HG03432 (cell line): ENCODE results near the gene CALD1.

ENCODE experiments used
- ATAC-seq: cut with Tn5 transposase; IDR thresholded peaks from one replicate; pipeline ENCODE4 v1.9.1; 2021; ENCODE audit warnings: mild to moderate bottlenecking, moderate library complexity; ENCODE audit not compliant: unreplicated experiment

The CALD1 gene

GRCh38 chr7:134993877-134994456, 214.5 kb downstream of the CALD1 start:
- no peak for ATAC-seq

GRCh38 chr7:134995239-134996096, 216.0 kb downstream of the CALD1 start:
- ATAC-seq: peak; percentile 53

GRCh38 chr7:134996097-134996550, 216.7 kb downstream of the CALD1 start:
- peak; percentile 44 for ATAC-seq

GRCh38 chr7:134997214-134997885, 217.9 kb downstream of the CALD1 start:
- no peak for ATAC-seq

- no peak for ATAC-seq
These were observed 219.7 kb downstream of the CALD1 start for GRCh38 chr7:134999136-134999535.

GRCh38 chr7:135001390-135002165, 222.1 kb downstream of the CALD1 start:
- no peak for ATAC-seq

GRCh38 chr7:135012229-135012628, 232.8 kb downstream of the CALD1 start:
- ATAC-seq: no peak
